HG03378 (cell line): Measurements from ENCODE around the gene SLC1A4.

Experiments
- ATAC-seq: cut with Tn5 transposase; IDR thresholded peaks from one replicate; pipeline ENCODE4 v1.9.1; 2021; ENCODE audit warnings: mild to moderate bottlenecking, moderate library complexity; ENCODE audit not compliant: unreplicated experiment

SLC1A4 gene

DNA sequence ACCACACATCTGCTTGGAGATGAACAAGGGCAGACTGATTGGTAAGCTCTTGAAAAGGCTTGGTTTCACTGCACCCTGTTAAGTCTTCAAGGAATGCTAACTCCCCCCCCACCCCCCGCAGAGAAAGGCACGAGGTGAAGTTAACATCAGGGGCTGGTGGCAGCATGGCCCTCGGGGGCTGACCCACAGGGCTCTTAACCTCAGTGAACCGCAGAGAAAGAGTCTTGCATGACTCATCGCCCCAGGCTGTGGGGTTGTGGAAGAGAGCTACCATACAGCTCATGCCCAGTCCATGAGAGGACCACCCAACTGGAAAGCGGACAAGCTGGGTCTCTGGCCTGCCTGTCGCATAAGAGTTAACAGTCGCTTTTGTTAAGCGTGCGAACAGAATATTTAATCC, 56.5 kb downstream of the SLC1A4 start:
- no peak for ATAC-seq

DNA sequence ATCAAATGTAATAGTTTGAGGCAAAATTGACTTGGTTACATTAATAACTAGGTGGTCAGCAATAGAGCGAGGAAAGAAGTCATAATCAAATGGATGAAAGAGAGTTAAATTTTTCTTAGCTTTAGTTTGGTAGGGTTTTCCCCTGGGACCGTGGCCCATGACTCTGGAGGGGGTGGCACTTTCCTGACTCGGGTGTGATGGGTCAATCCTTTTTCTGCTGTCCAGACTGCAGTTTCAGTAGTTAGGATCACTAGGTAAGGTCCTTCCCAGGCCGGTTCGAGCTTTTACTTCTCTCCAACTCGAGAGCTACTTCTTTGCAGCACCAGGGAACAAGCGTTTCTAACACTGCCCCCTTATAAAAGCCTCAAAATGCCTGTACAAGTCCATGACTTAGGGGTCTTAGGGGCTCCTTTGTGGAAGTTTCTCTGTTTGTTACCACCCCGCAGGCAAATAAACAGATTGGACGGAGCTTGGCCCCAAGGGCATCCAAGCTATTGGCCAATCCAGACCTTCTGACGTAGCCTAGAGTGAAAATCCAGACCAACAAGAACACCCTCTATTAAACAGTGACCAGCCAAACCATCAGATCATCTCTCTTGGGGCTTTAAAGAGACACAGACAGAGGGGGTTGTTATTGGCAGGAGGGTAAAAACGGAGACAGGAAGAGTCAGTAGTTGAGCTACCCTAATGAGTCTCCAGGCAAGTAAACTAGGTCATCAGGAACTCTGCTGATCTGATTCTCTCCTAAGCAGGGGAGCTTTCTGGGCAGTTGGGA, 57.6 kb downstream of the SLC1A4 start:
- ATAC-seq = no peak

DNA sequence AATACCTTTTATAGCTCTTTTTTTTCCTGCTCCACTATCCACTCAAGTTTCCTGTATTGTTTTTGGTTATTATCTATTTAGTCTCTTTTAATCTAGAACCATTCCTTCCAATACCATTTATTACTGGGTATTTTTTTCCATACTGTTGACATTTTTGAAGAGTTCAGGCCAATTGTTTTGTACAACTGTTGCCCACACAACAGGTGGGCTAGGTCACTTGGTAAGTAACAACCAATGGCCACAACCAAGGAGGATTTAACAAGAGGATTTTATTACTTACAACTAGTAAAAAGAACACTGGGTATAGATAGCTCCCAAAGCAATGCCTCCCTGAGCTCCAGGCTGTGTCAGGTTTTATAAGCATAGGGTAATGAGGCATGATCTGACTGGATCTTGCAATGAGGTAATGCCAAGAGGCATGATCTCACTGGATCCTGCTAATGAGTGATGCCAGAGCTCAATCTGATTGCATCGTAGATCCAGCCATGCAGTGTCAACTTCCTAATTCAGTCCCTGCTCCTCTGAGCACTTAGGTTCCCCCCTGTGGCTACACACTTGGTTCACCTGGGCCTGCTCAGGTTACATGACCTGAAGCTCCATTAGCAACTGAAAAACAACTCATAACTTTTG, 59.9 kb downstream of the SLC1A4 start:
- ATAC-seq = no peak

DNA sequence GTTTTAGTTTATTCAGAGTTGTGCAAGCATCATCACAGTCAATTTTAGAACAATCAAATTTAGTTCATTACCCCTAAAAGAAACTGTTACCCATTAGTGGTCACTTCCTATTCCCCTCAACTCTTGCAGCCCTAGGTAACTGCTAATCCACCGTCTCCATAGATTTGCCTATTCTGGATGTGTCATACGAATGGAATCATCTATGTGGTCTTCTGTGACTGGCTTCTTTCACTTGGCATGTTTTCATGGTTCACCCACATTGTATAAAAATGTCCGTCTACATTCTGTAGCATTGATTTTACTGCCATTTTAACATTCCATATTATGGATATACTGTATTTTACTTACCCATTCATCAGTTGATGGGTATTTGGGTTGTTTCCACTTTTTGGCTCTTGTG, 61.7 kb downstream of the SLC1A4 start:
- ATAC-seq = no peak

DNA sequence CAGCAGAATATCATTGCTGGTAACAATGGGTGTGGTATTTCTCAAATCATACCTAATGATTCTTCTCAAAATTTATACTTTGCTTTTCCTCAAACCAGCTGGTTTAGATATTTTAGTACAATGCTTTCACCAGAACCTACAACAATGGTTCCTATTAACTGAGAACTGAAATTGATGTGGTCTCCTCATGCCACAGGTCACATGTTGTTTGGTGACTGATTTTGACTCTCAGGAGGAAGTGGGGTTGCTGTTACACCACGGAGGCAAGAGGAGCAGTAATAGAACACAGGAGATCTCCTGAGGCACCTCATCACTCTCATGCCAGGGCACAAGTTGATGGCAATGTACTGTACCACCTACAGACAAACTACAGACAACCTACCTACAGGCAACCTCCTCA, 64.0 kb downstream of the SLC1A4 start:
- ATAC-seq = peak; percentile 72

DNA sequence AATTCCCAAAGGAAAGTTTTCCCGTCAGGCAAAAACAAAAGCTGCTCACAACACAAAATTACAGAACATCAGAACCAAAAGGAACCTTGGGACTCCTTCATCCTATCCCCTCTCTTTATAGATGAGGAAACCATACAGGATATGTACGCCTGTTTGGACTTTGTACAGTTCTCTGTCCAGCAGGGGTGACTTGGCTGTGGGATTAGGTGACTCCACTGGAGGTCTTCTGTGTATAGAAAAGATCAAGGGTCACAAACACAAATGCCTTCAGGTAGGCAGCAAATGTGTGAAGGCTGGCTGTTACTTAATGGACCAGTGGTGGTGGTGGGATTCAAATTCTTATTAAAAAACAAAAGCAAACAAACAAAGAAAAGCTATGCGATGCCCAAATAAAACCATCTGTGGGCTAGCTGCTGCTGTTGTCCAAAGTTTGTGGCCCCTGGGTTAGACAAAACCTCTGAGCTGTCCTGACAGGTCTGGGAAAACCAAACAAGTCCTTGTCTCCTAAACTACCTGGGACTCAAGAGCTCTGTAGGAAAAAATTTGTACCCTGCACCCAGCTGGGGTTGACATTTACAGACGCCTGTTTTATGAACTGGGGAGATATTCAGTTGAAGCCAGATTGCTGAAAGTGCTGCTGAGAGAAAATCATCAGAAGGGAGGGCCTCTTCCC, 65.7 kb downstream of the SLC1A4 start:
- no peak for ATAC-seq

DNA sequence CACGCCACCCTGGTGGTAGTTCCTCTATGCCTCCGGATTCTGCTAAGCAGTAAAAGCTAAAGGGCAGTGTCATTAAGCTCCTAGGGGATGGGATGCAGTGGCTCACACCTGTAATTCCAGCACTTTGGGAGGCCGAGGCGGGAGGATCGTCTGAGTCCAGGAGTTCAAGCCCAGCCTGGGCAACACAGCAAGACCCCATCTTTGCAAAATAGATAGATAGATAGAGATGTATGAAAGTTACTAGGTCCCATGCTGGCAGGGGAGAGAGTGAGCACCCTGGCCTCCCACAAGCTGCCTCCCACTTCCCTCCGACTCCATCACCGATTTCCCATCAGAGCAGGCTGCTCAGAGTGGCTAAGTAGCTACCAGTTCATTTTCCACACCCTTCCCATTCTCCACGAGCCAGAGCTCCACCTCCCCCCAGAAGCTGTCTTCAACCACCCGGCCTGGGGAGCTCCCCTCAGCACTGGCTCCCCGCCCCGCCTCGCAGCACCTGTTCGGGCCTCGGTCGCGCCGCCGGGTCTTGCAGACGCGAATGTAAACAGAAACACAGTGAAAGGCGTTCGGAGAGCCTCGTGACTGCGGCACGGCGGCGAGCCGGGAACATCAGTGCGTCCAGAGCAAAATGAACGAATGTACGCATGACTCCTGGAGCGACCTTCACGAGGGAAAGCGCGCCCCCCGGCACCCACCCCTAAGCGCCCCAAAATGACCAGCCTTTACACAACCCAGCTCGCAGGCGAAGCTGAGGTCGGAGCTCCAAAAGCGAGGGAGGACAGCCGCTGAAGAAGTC, 66.4 kb downstream of the SLC1A4 start:
- peak; percentile 16 for ATAC-seq

DNA sequence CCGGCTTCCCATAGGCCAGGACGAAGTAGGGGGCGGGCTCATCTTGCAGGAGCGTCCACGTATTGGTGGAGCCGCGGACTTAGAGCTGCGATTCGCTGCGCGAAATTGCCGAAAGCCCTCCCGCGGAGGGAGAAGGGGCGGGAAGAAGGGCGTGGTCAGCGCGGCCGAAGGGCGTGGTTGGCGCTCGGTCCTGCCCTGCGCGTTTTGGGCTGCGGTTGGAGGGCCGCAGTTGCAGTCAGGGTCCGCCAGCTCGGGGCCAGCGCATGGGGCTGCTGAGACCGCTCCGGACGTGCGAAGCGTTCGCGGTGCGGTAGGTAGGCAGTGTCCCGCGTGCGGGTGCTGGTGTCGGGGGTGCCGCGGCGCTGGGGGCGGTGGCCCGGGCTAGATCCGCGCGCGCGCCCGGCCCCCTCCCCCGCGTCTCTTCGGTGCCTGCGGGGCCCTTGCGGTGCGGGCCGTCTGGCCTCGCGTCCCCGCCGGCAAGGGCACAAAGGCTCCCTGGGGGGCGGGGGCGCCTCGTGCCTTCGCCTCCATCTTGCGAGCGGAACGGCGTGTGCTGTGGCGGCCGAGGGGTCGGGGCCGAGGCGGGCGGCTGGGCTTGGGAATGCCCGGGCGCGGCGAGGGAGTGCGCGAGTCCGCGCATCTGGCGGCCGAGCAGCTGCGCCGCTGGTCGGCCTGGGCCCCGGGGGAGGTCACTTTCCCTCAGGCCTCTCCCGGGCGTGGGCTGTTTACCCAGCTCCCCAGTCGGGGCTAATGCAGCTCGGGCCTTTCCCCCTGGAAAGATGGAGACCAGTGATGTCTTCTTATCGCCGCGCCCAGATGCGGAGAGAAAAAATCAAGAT, 67.2 kb downstream of the SLC1A4 start, which contains the start of gene CEP68:
Gene CEP68 (plus strand): TSS at position 202 of the 839 bp plus-strand sequence. CDS start 13,029 bp downstream, outside the sequence.
- peak; percentile 74 for ATAC-seq

DNA sequence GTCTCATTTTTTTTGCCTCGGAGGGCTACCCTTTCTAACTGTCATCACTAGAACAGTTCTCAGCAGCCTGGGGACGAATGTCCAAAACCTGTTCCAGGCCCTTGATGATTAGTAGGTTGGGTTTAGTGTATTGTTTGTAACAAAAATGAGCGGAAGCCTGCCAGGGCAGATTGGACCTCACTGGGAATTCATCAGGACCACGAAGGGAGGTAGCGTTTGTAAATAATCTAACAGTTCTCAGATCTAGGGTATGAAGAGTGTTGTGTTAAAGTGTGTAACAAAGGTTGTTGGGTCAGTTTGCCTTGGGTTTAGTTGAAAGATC, 67.8 kb downstream of the SLC1A4 start:
- ATAC-seq = no peak

DNA sequence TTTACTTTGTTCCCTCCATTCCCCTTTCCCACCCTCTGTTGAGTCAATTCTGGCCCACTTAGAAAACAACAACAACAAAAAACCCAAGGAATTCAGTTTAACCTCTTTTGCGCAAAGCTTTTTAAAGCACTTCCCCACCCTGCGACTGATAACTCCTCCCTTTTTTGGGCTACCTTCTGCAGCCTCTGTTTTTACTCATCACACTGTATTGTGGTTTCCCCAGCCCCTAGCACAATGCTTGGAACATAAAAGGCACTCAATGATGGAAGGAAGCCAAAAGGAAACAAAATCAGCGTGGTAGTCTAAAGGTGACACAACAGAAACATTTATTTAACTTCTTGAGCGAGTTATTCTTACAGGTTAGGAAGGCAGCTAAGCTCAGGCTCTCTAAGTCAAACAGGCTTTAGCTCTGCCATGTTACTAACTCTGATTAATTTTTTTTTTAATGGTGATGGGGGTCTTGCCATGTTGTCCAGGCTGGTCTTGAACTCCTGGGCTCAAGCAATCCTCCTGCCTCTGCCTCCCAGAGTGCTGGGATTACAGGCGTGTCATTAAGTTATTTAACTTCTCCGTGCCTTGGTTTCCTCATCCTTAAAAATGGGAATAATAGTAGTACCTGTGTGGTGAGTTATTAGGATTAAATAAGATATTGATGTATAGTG, 68.3 kb downstream of the SLC1A4 start:
- ATAC-seq = peak; percentile 29

DNA sequence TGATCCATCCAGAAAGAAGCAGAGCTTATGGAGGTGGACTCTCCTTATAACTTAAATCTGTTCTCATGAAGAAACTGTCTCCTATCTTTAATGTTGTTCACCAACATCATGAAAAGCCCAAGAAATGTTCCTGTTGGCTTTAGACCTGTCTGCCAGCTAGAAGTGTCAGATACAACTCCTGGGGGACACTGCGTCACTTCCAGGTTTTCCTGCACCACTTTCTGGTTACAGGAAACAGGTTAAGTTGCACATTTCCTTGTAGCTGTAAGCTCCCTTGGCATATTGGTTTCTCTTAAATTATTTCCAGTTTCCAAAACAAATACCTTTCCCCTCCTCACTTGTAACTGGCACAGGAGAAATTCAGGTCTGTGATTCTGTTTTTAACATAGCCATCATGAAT, 69.9 kb downstream of the SLC1A4 start:
- no peak for ATAC-seq

DNA sequence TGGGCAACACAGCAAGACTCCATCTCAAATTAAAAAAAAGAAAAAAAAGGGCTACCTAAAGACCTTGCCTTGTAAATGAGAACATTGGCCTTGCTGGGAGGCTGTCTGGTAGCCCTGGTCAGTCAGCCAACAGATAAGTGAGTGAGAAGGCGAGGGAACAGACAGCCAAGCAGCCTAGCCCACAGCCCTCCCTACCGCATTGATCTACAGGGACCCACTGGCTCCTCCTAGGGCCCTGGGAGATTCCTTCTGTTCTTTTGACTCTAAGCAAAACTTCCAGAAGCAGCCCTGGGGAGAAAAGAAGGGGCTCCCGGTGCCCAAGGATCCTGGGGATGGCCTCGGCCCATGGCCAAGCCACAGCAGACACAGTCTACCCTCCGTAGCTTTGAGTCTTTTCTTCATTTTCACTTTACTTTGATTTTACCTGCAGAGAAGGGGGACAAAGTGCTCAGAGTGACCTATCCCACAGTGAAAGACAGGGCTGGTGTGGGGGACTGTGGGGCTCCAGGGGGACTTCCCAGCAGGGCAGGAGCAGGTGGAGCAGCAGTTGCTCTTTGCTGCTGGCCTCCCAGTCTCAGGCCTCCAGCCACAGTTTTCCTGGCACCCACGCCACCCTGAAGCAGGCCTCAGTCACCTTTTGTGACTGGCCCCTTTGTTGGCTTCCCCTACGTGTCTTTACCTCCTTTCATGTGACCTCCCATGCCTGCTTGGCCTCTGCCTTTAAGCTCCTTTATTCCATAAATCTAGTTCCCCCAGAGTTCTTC, 72.1 kb downstream of the SLC1A4 start:
- ATAC-seq = no peak

DNA sequence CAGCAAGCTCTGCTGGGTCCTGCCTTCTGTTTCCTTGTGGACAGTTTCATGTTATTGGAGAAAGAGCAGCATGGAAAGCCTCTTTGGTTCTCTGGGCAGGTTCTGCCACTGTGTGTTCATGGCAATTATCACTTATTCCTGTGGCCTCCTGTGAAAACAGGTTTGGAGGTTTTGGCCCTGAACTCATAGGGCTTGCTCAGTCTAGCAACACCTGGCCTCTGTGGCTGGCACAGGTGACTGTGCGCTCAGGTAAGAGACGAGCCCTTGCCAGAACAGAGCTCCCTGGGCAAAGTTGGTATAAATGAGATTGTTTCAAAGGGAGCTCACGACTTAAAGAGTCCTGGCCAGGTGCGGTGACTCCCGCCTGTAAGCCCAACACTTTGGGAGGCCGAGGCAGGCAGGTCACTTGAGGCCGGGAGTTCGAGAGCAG, 72.7 kb downstream of the SLC1A4 start:
- ATAC-seq = no peak

DNA sequence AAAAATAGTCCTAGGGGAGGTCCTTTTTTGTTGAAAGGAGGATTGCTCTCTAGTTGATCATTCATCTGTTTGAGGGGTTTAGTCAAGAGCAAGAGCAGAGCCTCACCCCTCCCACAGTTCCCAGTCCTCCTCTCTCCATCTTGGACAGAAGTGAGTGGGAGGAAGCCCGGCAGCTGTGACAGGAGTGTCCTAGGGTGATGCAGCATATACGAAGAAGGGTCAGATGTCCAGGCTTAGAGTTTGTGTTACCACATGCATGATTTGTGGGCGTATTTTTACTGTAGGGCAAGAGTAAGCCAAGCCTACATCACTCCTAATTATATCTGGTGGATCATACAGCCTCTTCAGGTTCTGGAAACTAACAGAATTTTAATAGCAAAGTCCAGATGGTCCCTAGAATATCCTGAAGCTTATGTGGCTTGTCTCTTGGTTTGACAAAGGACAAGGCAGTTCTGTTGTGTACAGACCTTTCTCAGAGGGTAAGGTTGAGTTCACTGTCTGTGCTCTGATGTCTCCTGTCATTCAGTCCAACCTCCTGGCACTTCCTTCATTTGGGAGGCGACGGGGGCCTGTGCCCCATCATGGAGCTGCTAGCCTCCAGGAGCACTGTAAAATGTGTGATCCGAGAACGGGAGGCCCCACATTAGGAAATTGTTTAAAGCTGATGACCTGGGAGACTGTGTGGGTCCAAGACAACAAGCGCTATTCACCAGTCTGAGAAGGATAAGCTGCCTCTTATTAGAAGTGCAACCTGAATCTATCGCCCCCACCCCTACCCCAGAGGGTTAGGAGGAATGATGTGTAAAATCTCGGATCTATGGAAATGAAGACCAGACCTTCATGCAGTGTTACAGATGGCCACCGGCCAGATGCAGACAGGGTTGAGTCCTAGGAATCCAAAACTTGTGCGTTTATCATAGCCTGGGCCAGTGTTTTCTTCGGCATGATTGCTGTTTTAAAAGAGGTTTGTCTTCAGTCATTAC, 73.9 kb downstream of the SLC1A4 start:
- ATAC-seq = no peak

DNA sequence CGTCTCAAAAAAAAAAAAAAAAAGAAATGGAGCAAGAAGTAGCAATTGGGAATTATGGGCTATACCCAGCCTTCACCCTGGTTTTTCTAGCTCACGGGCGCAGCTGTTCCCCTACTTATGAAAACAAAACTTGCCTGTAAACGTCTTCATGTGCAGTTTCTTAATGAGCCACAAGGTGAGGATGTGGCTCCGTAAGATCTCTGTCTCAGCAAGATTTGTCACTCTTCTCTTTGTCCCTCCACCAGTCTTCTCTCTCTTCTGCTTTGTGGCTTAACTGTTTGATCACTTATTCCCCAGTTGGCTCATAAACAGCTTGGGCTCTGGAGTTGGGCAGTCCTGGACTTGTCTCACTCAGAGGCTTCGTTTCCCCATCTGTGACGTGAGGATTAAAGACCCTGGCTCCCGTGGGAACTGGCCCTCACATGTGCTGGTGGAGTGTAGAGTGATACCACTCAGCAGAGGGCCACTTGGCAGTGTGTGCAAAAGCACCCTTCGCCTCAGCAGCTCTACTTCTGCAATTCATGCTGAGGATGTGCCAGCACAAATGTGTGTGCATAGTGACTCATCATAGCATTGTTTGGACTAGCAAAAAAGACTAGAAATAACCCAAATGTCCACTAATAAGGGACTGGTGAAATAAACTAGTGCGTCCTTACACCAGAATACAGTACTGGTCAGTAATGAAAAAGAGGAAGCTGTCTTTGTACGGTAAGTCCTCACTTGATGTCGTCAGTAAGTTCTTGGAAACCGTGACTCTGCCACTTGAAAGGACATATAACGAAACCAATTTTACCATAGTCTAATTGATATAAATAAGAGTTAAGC, 75.7 kb downstream of the SLC1A4 start:
- ATAC-seq = peak; percentile 80

DNA sequence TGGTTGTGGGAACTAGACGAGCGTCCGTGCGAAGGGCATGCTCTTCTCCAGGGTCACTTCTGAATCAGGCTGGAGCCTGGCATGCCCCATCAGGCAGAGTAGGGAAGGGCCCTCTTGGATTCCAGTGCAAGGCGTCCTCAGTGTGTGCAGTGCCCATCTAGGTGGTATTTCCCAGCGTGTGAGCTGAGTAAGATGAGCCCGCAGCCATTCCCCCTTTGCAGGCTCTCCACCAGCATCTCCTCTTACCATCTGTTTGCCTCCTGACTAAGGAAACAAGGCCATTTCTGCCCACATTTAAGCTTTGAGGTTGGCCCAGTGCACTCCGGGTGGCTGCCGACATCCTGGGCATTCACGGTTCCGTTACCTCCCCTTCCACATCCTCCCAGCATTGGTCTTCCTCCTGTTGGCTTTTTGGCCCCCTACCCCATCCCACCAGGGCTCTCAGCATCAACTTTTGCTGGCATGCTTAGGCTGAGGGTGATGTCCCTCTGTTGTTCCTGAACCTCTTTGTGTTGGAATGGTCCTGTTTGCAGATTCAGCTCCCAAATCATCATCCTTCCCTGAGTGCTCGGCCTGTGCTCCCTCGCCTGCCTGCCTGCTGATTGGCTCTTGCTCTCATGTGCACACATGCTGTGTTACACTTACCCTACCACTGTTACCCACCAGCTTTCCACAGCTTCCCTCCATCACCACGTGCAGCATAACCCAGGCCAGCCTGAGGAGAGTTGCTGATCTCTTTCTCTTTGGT, 78.8 kb downstream of the SLC1A4 start:
- no peak for ATAC-seq
